ENCODE results near the gene KRT39.

GRCh38 chr17:40956401-40957254, 10.1 kb downstream of the KRT39 start:
- TF ChIP-seq CTCF (optimal IDR thresholded peaks at IDR 0.05 in 1 of 3, IDR thresholded peaks at IDR 0.05 in 1 of 3, conservative IDR thresholded peaks at IDR 0.05 in 1 of 3; ENCODE audit: extremely low read depth in 1 of 3, insufficient read depth in 2 of 3, low read length in 3 of 3) = no peak
- no peak for TF ChIP-seq EZH2 (IDR thresholded peaks at IDR 0.05; ENCODE audit: low read length)
